Measurements from ENCODE around the gene NAV3. TPM values are rescaled to one million over a fixed set of nuclear protein-coding genes. Genes with fewer than 3 reads are reported as not detected.

Gene NAV3
- total and polyA plus RNA-seq, 4 donors, result 1.6 to 12.5 (median 5.6) TPM

- H3K9ac ChIP-seq (ENCODE audit: insufficient read depth in 1 of 2, low read length in 2 of 2), result no peak overlapping the region
- H3K4me3 ChIP-seq, result no peak overlapping the region
- ATAC-seq (ENCODE audit: insufficient read depth, low FRiP score) (no peak), DNase-seq (no peak)
- no peak for TF ChIP-seq CTCF (IDR thresholded peaks at IDR 0.05; ENCODE audit: control extremely low read depth, extremely low read depth)
- no peak overlapping the region for H3K27ac ChIP-seq (ENCODE audit: low read depth in 1 of 2, low read length in 1 of 2)
- H3K36me3 ChIP-seq (ENCODE audit: control insufficient read depth in 4 of 4, insufficient read depth in 4 of 4, low read length in 4 of 4), result no peaks in the 10 kb centered on the region
- no peaks in the 10 kb centered on the region for H3K27me3 ChIP-seq (ENCODE audit: control insufficient read depth in 3 of 3, insufficient read depth in 3 of 3, low read length in 2 of 3)
- no peaks in the 10 kb centered on the region for H3K4me1 ChIP-seq (ENCODE audit: control insufficient read depth in 5 of 5, insufficient read depth in 5 of 5, low read length in 5 of 5)
- H3K9me3 ChIP-seq (ENCODE audit: control insufficient read depth in 4 of 4, insufficient read depth in 3 of 4, low read length in 3 of 4), result no peaks in the 10 kb centered on the region
Observed at GRCh38 chr12:77785211-77785610, 45.5 kb upstream of the NAV3 start.

DNA sequence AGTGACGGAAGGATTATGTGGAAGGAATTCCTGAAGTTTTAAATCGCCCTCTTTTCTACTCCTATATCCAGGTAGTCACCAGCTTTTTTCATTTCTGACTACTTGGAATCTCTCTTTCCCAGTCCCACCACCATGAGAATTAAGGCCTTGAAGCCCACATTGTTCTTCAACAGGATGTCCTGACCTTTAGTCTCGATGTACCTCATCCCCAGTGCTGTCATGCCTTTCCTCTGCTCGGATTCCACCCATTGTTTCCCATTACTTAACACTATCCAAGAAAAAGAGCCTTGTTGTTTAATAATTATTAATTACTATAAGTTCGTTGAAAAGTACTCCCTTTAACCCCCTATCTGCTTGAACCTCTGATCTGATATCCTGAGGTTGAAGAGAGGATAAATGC lies 44.0 kb upstream of the NAV3 start:
- H3K36me3 ChIP-seq (ENCODE audit: control insufficient read depth in 4 of 4, insufficient read depth in 4 of 4, low read length in 4 of 4), result no peaks in the 10 kb centered on the region
- DNase-seq (no peak), ATAC-seq (ENCODE audit: insufficient read depth, low FRiP score) (no peak)
- no peaks in the 10 kb centered on the region for H3K27me3 ChIP-seq (ENCODE audit: control insufficient read depth in 3 of 3, insufficient read depth in 3 of 3, low read length in 2 of 3)
- no peak for TF ChIP-seq CTCF (IDR thresholded peaks at IDR 0.05; ENCODE audit: control extremely low read depth, extremely low read depth)
- H3K4me1 ChIP-seq (ENCODE audit: control insufficient read depth in 5 of 5, insufficient read depth in 5 of 5, low read length in 5 of 5), result no peaks in the 10 kb centered on the region
- 65 to 77% methylated on average over 5 of the region's 5 CpGs for WGBS, 2 donors
- no peak overlapping the region for H3K9ac ChIP-seq (ENCODE audit: insufficient read depth in 1 of 2, low read length in 2 of 2)
- H3K27ac ChIP-seq (ENCODE audit: low read depth in 1 of 2, low read length in 1 of 2), result no peak overlapping the region
- no peaks in the 10 kb centered on the region for H3K9me3 ChIP-seq (ENCODE audit: control insufficient read depth in 4 of 4, insufficient read depth in 3 of 4, low read length in 3 of 4)
- H3K4me3 ChIP-seq, result no peak overlapping the region

GRCh38 chr12:77788231-77789168 lies 42.2 kb upstream of the NAV3 start:
- Histone ChIP-seq H3K9me3 (ENCODE audit: control insufficient read depth in 4 of 4, insufficient read depth in 3 of 4, low read length in 3 of 4) (no peaks in the 10 kb centered on the region), H3K27me3 (ENCODE audit: control insufficient read depth in 3 of 3, insufficient read depth in 3 of 3, low read length in 2 of 3) (no peaks in the 10 kb centered on the region), H3K27ac (ENCODE audit: low read depth in 1 of 2, low read length in 1 of 2) (no peak overlapping the region), H3K4me1 (ENCODE audit: control insufficient read depth in 5 of 5, insufficient read depth in 5 of 5, low read length in 5 of 5) (no peaks in the 10 kb centered on the region), H3K4me3 (no peak overlapping the region), H3K36me3 (ENCODE audit: control insufficient read depth in 4 of 4, insufficient read depth in 4 of 4, low read length in 4 of 4) (no peaks in the 10 kb centered on the region), H3K9ac (ENCODE audit: insufficient read depth in 1 of 2, low read length in 2 of 2) (no peak overlapping the region)
- ATAC-seq (ENCODE audit: insufficient read depth, low FRiP score), result no peak
- WGBS, 2 donors, result 62 to 73% methylated on average over 7 of the region's 7 CpGs
- DNase-seq, result no peak
- TF ChIP-seq CTCF (IDR thresholded peaks at IDR 0.05; ENCODE audit: control extremely low read depth, extremely low read depth), result no peak

Data from lung (tissue), 12 donors.